Esophagus muscularis mucosa (tissue), 4 donors: ENCODE measurements around the gene EPB41. TPM values are rescaled to one million over a fixed set of nuclear protein-coding genes. Genes with fewer than 3 reads are reported as not detected.
"Not testable (repeated sequence)": the region's sequence is repeated elsewhere in the genome, so short reads cannot be mapped to it uniquely, and the experiment has no call there.

Source experiments
- DNase-seq: peaks from one replicate; pipeline ENCODE4 v3.0.0-alpha.2; 2017; ENCODE audit errors: extremely low spot score
- H3K27ac ChIP-seq, 4 donors: fragments of 200-600 bp; sonication (generic); replicated peaks in 1 of 4; 1 replicate in 3 of 4; 2 replicates in 1 of 4; pipeline ENCODE4 v1.5.1; 2016 to 2019; ENCODE audit warnings: mild to moderate bottlenecking in 1 of 4
- H3K27me3 ChIP-seq, 4 donors: fragments of 200-600 bp; sonication (generic); one replicate each; pipeline versions ENCODE4 v1.5.1 to v1.6.0; 2016 to 2019
- H3K36me3 ChIP-seq, 4 donors: fragments of 200-600 bp; sonication (generic); one replicate each; pipeline ENCODE4 v1.5.1; 2016 to 2019
- H3K4me1 ChIP-seq, 4 donors: fragments of 200-600 bp; sonication (generic); one replicate each; pipeline ENCODE4 v1.5.1; 2016 to 2019
- H3K4me3 ChIP-seq, 4 donors: fragments of 200-600 bp; sonication (generic); 1 replicate in 2 of 4; 2 replicates in 2 of 4; pipeline ENCODE4 v1.5.1; 2016 to 2019; ENCODE audit warnings: mild to moderate bottlenecking in 4 of 4, moderate library complexity in 1 of 4
- H3K9me3 ChIP-seq, 4 donors: fragments of 200-600 bp; sonication (generic); 1 replicate in 3 of 4; 2 replicates in 1 of 4; pipeline ENCODE4 v1.5.1; 2016 to 2019
- EP300 ChIP-seq: sonication (generic); formaldehyde crosslinking; IDR thresholded peaks from one replicate; pipeline ENCODE4 v1.6.1; 2017; ENCODE audit warnings: antibody characterized with exemption
- POLR2A ChIP-seq: fragments of 450-650 bp; IDR thresholded peaks from one replicate; pipeline ENCODE4 v1.6.1; 2017; ENCODE audit warnings: antibody characterized with exemption, moderate library complexity, mild to moderate bottlenecking, low read depth
- POLR2AphosphoS5 ChIP-seq, 2 donors: sonication (generic); formaldehyde crosslinking; IDR thresholded peaks; one replicate each; pipeline ENCODE4 v1.6.1; 2017; ENCODE audit warnings: antibody characterized with exemption in 2 of 2
- WGBS: methylation state at CpG from one replicate; pipeline ENCODE4 v1.1.5; 2018; 5-methylcytosine and 5-hydroxymethylcytosine counted together
- intact Hi-C: fragments of 100-400 bp; cut with DNase I; formaldehyde crosslinking; loops from one replicate; pipeline ENCODE4 v1.15.1; 2023
- total RNA-seq, 4 donors: library from RNA; depleted of rRNA; stranded (reverse); fragments of >200 nt; gene quantifications; one replicate each; pipeline versions ENCODE4 v1.1.0 to v1.2.1, GENCODE V29; 2016
- TF ChIP-seq, protein P1 (sequence below), 3 experiments: fragments of 200-600 bp in 2 of 3; fragments of 450-650 bp in 1 of 3; sonication (generic) in 2 of 3; IDR thresholded peaks; one replicate each; pipeline ENCODE4 v1.5.1; 2017 to 2019; ENCODE audit warnings: antibody characterized with exemption in 3 of 3, mild to moderate bottlenecking in 2 of 3, moderate library complexity in 1 of 3

EPB41 gene
- total RNA-seq, 4 donors from 2014 or later, result 18.2 to 24.6 (median 18.5) TPM

DNA sequence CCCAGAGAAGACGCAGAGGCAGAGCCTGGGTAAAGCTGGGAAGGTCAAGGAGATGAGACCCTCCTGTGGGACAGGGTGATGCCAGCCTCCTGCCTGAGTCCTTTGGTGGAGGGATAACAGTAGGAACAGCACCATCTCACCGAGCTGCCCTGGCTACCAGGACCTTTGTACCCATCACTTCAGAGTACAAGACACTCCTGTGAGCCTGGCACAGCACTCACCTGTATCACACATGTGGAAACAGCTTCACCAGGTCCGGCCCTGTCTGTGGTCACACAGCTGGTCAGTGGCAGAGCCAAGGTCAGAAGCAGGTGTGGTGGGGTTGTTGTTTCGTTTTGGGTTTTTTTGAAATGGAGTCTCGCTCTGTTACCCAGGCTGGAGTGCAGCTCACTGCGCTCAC lies 214.4 kb downstream of the EPB41 start:
- TF ChIP-seq, protein P1, sequence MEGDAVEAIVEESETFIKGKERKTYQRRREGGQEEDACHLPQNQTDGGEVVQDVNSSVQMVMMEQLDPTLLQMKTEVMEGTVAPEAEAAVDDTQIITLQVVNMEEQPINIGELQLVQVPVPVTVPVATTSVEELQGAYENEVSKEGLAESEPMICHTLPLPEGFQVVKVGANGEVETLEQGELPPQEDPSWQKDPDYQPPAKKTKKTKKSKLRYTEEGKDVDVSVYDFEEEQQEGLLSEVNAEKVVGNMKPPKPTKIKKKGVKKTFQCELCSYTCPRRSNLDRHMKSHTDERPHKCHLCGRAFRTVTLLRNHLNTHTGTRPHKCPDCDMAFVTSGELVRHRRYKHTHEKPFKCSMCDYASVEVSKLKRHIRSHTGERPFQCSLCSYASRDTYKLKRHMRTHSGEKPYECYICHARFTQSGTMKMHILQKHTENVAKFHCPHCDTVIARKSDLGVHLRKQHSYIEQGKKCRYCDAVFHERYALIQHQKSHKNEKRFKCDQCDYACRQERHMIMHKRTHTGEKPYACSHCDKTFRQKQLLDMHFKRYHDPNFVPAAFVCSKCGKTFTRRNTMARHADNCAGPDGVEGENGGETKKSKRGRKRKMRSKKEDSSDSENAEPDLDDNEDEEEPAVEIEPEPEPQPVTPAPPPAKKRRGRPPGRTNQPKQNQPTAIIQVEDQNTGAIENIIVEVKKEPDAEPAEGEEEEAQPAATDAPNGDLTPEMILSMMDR (IDR thresholded peaks at IDR 0.05), result no peak
- no peaks in the 10 kb centered on the region for H3K36me3 ChIP-seq
- no peak overlapping the region for H3K4me3 ChIP-seq
- H3K27me3 ChIP-seq, result no peaks in the 10 kb centered on the region
- peaks cover 11 to 23% (median 18%) of the 10 kb centered on the region in 4 donors for H3K4me1 ChIP-seq
- no peak for DNase-seq
- 88% methylated on average over 5 of the region's 6 CpGs for WGBS
- H3K27ac ChIP-seq, result no peak overlapping the region
- intact Hi-C loops, result no loop called here
- H3K9me3 ChIP-seq, result no peaks in the 10 kb centered on the region

DNA sequence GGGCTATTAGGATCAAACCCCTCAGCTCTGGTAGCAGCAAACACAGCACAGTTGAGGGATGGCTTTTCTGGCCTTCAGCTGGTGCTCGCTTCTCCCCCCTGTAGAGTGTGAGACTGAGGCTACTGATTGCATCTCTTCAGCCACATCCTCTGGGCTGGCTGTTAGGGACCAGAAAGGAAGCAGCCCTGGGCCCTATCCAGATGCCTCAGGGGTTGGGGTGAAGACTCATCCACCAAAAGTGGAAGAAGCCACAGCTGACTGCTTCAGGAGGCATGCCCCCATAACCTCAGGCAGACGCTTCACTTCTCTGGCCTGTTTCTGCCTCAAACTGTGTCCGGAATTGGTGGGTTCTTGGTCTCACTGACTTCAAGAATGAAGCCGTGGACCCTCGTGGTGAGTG lies 215.5 kb downstream of the EPB41 start:
- Histone ChIP-seq H3K36me3 (no peaks in the 10 kb centered on the region), H3K27ac (no peak overlapping the region), H3K9me3 (no peaks in the 10 kb centered on the region), H3K27me3 (no peaks in the 10 kb centered on the region), H3K4me3 (no peak overlapping the region), H3K4me1 (peaks cover 12 to 21% (median 19%) of the 10 kb centered on the region in 4 donors)
- intact Hi-C loops, result no loop called here
- DNase-seq, result no peak
- TF ChIP-seq POLR2A (no peak), POLR2AphosphoS5 (IDR thresholded peaks at IDR 0.05) (no peak), EP300 (no peak)
- TF ChIP-seq, protein P1 (IDR thresholded peaks at IDR 0.05), result no peak
- WGBS, result 82% methylated on average over 5 of the region's 5 CpGs

DNA sequence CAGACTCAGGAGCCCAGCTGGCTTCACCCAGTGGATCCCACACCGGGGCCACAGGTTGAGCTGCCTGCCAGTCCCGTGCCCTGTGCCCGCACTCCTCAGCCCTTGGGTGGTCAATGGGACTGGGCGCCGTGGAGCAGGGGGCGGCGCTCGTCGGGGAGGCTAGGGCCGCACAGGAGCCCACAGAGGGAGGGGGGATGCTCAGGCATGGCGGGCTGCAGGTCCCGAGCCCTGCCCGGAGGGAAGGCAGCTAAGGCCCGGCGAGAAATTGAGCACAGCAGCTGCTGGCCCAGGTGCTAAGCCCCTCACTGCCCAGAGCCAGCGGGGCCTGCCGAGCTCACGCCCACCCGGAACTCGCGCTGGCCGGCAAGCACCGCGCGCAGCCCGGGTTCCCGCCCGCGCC lies 216.7 kb downstream of the EPB41 start:
- intact Hi-C loops, H3K27ac ChIP-seq, H3K27me3 ChIP-seq, H3K36me3 ChIP-seq, H3K4me3 ChIP-seq, H3K9me3 ChIP-seq, DNase-seq: not testable (repeated sequence)
- H3K4me1 ChIP-seq, result peaks cover 5 to 15% (median 12%) of the 10 kb centered on the region in 4 donors
- 93% methylated on average over 6 of the region's 29 CpGs for WGBS

DNA sequence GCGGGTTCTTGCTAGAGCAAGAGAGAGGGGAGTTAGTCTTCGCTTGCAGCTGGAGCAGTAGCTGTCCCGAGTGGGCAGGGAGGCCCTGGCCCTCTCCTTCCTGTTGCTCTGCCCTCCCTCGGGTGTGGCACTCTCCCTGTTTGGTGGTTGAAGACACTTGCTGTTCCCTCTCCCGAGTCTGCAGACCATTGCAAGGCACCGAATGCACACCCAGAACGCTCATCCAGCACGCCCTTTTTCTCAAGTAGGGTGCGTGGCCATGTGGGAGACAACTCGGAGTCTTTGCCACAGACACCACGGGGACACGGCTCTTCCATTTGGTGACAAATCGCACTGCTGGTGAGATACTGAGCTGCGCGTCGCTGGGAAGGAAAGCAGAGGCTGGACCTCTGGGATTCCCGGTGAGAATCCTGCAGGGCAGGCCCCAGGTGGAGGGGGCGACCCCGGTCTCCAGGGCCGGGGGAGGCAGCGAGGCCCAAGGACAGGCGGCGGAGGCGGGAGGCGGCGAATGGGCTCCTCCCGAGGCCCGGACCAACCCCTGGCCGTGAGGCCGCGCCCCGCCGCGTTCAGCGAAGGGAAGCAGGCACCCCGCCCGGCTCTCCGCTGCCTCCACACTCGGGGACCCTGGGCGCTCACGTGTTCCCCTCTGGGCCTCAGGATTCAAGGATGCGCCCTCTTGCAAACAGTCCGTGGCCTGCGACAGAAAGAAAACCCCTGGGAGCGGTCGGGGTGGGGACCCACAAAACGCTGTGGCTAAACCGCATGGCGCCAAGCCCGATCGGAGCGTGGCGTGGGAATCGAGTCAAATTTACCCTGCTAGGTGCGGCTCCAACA lies 219.7 kb downstream of the EPB41 start:
- peak overlapping the region in 2 of 4 donors; percentile 4 to 9 for H3K4me3 ChIP-seq
- H3K27ac ChIP-seq, result no peak overlapping the region
- TF ChIP-seq, protein P1 (IDR thresholded peaks at IDR 0.05), result no peak
- TF ChIP-seq POLR2AphosphoS5 (IDR thresholded peaks at IDR 0.05) (no peak), EP300 (no peak), POLR2A (no peak)
- no peak for DNase-seq
- H3K27me3 ChIP-seq, result no peaks in the 10 kb centered on the region
- no peaks in the 10 kb centered on the region for H3K36me3 ChIP-seq
- peaks cover 5 to 22% (median 20%) of the 10 kb centered on the region in 4 donors for H3K4me1 ChIP-seq
- 86% methylated on average over 49 of the region's 55 CpGs for WGBS
- intact Hi-C loops, result no loop called here
- H3K9me3 ChIP-seq, result no peaks in the 10 kb centered on the region

DNA sequence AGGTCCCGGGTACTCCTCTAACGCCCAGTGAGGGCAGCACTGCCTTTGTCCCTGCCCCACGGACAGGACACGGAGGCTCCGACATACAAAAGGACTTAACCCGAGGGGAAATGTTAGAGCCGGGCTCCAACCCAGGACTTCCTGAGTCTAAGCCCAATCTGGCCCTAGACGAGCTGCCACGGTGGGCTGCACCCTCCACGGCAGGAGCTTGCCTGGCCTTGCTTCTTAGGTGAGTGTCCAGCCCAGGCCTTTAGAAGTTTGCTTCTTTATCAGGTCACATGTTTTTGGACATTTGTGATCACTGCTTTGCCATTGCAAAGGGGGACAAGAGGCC lies 220.3 kb downstream of the EPB41 start:
- H3K4me3 ChIP-seq, result peak overlapping the region in 1 of 4 donors; percentile 4
- H3K4me1 ChIP-seq, result peaks cover 5 to 22% (median 20%) of the 10 kb centered on the region in 4 donors
- H3K9me3 ChIP-seq, result no peaks in the 10 kb centered on the region
- H3K27me3 ChIP-seq, result no peaks in the 10 kb centered on the region
- intact Hi-C loops, result no loop called here
- TF ChIP-seq, protein P1 (IDR thresholded peaks at IDR 0.05), result no peak
- TF ChIP-seq POLR2A (no peak), POLR2AphosphoS5 (IDR thresholded peaks at IDR 0.05) (no peak), EP300 (no peak)
- WGBS, result 89% methylated on average over 3 of the region's 10 CpGs
- H3K36me3 ChIP-seq, result no peaks in the 10 kb centered on the region
- H3K27ac ChIP-seq, result no peak overlapping the region
- no peak for DNase-seq
